Osteocyte (in vitro differentiated cells): ENCODE results near the gene TLCD2. TPM values are rescaled to one million over a fixed set of nuclear protein-coding genes. Genes with fewer than 3 reads are reported as not detected.
A peak's percentile ranks its signal among the peaks of the same experiment; 100 is the strongest.

Experiments used
- DNase-seq: peaks from one replicate; pipeline ENCODE4 v3.0.0; 2021; ENCODE audit warnings: mixed read lengths; ENCODE audit not compliant: unreplicated experiment; ENCODE audit errors: extremely low spot score
- H3K27ac Mint-ChIP-seq: one replicate; pipeline ENCODE4 v1.8.0; 2021; ENCODE audit warnings: mild to moderate bottlenecking, mixed read lengths; ENCODE audit not compliant: unreplicated experiment
- H3K27me3 Mint-ChIP-seq: one replicate; pipeline ENCODE4 v1.8.0; 2021; ENCODE audit warnings: mixed read lengths; ENCODE audit not compliant: unreplicated experiment
- H3K36me3 Mint-ChIP-seq: one replicate; pipeline ENCODE4 v1.8.0; 2021; ENCODE audit warnings: mixed read lengths; ENCODE audit not compliant: unreplicated experiment
- H3K4me1 Mint-ChIP-seq: one replicate; pipeline ENCODE4 v1.8.0; 2021; ENCODE audit warnings: mixed read lengths; ENCODE audit not compliant: unreplicated experiment
- H3K4me3 Mint-ChIP-seq: one replicate; pipeline ENCODE4 v1.8.0; 2021; ENCODE audit warnings: mild to moderate bottlenecking, moderate library complexity, mixed read lengths; ENCODE audit not compliant: unreplicated experiment
- H3K9me3 Mint-ChIP-seq: one replicate; pipeline ENCODE4 v1.8.0; 2021; ENCODE audit warnings: mixed read lengths; ENCODE audit not compliant: unreplicated experiment
- CTCF ChIP-seq: fragments of 200-600 bp; sonication (generic); IDR thresholded peaks from 2 replicates; pipeline ENCODE4 v1.5.0; 2021; ENCODE audit warnings: antibody characterized with exemption, mild to moderate bottlenecking, moderate library complexity
- total RNA-seq: library from RNA; stranded (reverse); gene quantifications from 2 replicates; pipeline ENCODE4 v1.2.1, GENCODE V29; 2021

Gene TLCD2
- total RNA-seq, 1 donor from 2014 or later, result 4.2 TPM

- H3K4me1 Mint-ChIP-seq, result peaks cover 14% of the 10 kb centered on the region
- no peak for DNase-seq
- no peaks in the 10 kb centered on the region for H3K27me3 Mint-ChIP-seq
- no peak overlapping the region for H3K27ac Mint-ChIP-seq
- no peaks in the 10 kb centered on the region for H3K9me3 Mint-ChIP-seq
- H3K36me3 Mint-ChIP-seq, result peaks cover 14% of the 10 kb centered on the region
- no peak overlapping the region for H3K4me3 Mint-ChIP-seq
- TF ChIP-seq CTCF, result no peak
Measured at GRCh38 chr17:1735418-1735817, 25.2 kb upstream of the TLCD2 start.

- TF ChIP-seq CTCF, result no peak
- DNase-seq, result no peak
- Mint-ChIP-seq H3K27ac (no peak overlapping the region), H3K36me3 (peaks cover 14% of the 10 kb centered on the region), H3K27me3 (no peaks in the 10 kb centered on the region), H3K9me3 (no peaks in the 10 kb centered on the region), H3K4me1 (peaks cover 22% of the 10 kb centered on the region), H3K4me3 (no peak overlapping the region)
Measured at GRCh38 chr17:1733759-1734158, 23.6 kb upstream of the TLCD2 start.

- TF ChIP-seq CTCF, result no peak
- Mint-ChIP-seq H3K36me3 (peaks cover 17% of the 10 kb centered on the region), H3K27me3 (no peaks in the 10 kb centered on the region), H3K9me3 (no peaks in the 10 kb centered on the region), H3K4me3 (no peak overlapping the region), H3K4me1 (peaks cover 25% of the 10 kb centered on the region), H3K27ac (no peak overlapping the region)
- DNase-seq, result no peak
Measured at GRCh38 chr17:1732833-1733321, 22.7 kb upstream of the TLCD2 start.

GRCh38 chr17:1732241-1732832 is 22.2 kb upstream of the TLCD2 start:
- Mint-ChIP-seq H3K27ac (no peak overlapping the region), H3K9me3 (no peaks in the 10 kb centered on the region), H3K36me3 (peaks cover 12% of the 10 kb centered on the region), H3K4me3 (no peak overlapping the region), H3K4me1 (peaks cover 25% of the 10 kb centered on the region), H3K27me3 (no peaks in the 10 kb centered on the region)
- no peak for DNase-seq
- no peak for TF ChIP-seq CTCF

- TF ChIP-seq CTCF, result no peak
- Mint-ChIP-seq H3K4me3 (no peak overlapping the region), H3K27me3 (no peaks in the 10 kb centered on the region), H3K4me1 (peaks cover 17% of the 10 kb centered on the region), H3K27ac (no peak overlapping the region), H3K9me3 (no peaks in the 10 kb centered on the region), H3K36me3 (peaks cover 8% of the 10 kb centered on the region)
- DNase-seq, result peak; percentile 79
Measured at GRCh38 chr17:1731194-1731506, 21.0 kb upstream of the TLCD2 start.
